NB4 (cell line): Measurements from ENCODE around the gene COL26A1.
"Not testable (repeated sequence)": the region's sequence is repeated elsewhere in the genome, so short reads cannot be mapped to it uniquely, and the experiment has no call there.

Experiments used
- DNase-seq: peaks from one replicate; pipeline ENCODE4 v3.0.0; 2010; ENCODE audit warnings: low read depth
- H3K4me3 ChIP-seq: one replicate; pipeline ENCODE4 v1.5.1; 2011; ENCODE audit warnings: mild to moderate bottlenecking, low read depth, low read length, moderate library complexity
- MAX ChIP-seq: IDR thresholded peaks from 2 replicates; pipeline ENCODE4 v1.6.1; 2011; ENCODE audit warnings: low read depth, low read length
- MYC ChIP-seq: IDR thresholded peaks from 2 replicates; pipeline ENCODE4 v1.6.1; 2011; ENCODE audit warnings: low read depth, low read length
- POLR2A ChIP-seq: IDR thresholded peaks from 2 replicates; pipeline ENCODE4 v1.6.1; 2011; ENCODE audit warnings: mild to moderate bottlenecking; ENCODE audit not compliant: insufficient read length; ENCODE audit errors: extremely low read depth
- TF ChIP-seq, protein P1 (sequence below): IDR thresholded peaks from one replicate; pipeline ENCODE4 v1.5.1; 2012; ENCODE audit warnings: low read depth, low read length

COL26A1 gene

GRCh38 chr7:101604331-101604933, 241.8 kb downstream of the COL26A1 start:
- H3K4me3 ChIP-seq, result no peak overlapping the region
- TF ChIP-seq, protein P1, sequence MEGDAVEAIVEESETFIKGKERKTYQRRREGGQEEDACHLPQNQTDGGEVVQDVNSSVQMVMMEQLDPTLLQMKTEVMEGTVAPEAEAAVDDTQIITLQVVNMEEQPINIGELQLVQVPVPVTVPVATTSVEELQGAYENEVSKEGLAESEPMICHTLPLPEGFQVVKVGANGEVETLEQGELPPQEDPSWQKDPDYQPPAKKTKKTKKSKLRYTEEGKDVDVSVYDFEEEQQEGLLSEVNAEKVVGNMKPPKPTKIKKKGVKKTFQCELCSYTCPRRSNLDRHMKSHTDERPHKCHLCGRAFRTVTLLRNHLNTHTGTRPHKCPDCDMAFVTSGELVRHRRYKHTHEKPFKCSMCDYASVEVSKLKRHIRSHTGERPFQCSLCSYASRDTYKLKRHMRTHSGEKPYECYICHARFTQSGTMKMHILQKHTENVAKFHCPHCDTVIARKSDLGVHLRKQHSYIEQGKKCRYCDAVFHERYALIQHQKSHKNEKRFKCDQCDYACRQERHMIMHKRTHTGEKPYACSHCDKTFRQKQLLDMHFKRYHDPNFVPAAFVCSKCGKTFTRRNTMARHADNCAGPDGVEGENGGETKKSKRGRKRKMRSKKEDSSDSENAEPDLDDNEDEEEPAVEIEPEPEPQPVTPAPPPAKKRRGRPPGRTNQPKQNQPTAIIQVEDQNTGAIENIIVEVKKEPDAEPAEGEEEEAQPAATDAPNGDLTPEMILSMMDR, result no peak
- no peak for TF ChIP-seq POLR2A
- TF ChIP-seq MYC, result no peak
- no peak for TF ChIP-seq MAX
- DNase-seq, result no peak

DNA sequence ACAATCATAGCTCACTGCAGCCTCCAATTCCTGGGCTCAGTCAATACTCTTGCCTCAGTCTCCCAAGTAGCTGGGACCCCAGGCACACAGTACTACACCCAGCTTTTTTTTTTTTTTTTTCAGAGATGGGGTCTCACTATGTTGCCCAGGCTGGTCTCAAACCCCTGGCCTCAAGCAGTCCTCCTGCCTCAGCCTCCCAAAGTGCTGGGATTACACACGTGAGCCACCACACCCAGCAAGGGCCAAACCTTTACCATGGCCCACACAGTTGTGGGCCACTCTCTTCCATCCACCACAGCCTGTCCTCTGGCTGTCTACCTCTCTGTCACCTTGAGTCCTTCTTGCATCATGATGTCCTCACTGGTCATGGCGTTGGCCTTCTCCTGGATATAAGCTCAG, 242.3 kb downstream of the COL26A1 start:
- not testable (repeated sequence) for H3K4me3 ChIP-seq, DNase-seq

GRCh38 chr7:101605611-101606497, 243.2 kb downstream of the COL26A1 start:
- H3K4me3 ChIP-seq, result no peak overlapping the region
- TF ChIP-seq POLR2A (no peak), MYC (no peak), MAX (no peak)
- no peak for DNase-seq

- TF ChIP-seq MYC, result no peak
- no peak for TF ChIP-seq MAX
- TF ChIP-seq, protein P1, result no peak
- no peak for TF ChIP-seq POLR2A
- DNase-seq, result no peak
- H3K4me3 ChIP-seq, result no peak overlapping the region
Measured at GRCh38 chr7:101606498-101606923, 243.8 kb downstream of the COL26A1 start.
